Measurements from ENCODE around the gene TMEM120A.

DNA sequence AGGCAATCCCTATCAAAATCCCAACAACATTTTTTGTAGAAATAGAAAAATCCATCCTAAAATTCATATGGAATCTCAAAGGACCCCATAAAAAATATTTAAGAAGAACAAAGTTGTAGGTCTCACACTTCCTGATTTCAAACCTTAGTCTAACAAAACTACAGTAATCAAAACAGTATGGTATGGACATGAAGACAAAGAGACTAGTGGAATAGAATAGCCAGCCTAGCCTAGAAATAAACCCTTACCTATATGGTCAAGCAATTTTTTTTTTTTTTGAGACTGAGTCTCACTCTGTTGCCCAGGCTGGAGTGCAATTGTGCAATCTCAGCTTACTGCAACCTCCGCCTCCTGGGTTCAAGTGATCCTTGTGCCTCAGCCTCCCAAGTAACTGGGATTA, 3.6 kb upstream of the TMEM120A start:
- TF ChIP-seq EP300 (IDR thresholded peaks at IDR 0.05) (no peak), CTCF (IDR thresholded peaks at IDR 0.05) (no peak), POLR2A (IDR thresholded peaks at IDR 0.05) (no peak), POLR2AphosphoS5 (IDR thresholded peaks at IDR 0.05) (no peak)
